GM19025 (cell line): ENCODE data around the gene COG5.
"Not testable (repeated sequence)": the region's sequence is repeated elsewhere in the genome, so short reads cannot be mapped to it uniquely, and the experiment has no call there.

ENCODE experiments used
- ATAC-seq: cut with Tn5 transposase; IDR thresholded peaks from one replicate; pipeline ENCODE4 v1.9.1; 2021; ENCODE audit warnings: mild to moderate bottlenecking, low read depth, moderate library complexity; ENCODE audit not compliant: unreplicated experiment

Gene COG5

DNA sequence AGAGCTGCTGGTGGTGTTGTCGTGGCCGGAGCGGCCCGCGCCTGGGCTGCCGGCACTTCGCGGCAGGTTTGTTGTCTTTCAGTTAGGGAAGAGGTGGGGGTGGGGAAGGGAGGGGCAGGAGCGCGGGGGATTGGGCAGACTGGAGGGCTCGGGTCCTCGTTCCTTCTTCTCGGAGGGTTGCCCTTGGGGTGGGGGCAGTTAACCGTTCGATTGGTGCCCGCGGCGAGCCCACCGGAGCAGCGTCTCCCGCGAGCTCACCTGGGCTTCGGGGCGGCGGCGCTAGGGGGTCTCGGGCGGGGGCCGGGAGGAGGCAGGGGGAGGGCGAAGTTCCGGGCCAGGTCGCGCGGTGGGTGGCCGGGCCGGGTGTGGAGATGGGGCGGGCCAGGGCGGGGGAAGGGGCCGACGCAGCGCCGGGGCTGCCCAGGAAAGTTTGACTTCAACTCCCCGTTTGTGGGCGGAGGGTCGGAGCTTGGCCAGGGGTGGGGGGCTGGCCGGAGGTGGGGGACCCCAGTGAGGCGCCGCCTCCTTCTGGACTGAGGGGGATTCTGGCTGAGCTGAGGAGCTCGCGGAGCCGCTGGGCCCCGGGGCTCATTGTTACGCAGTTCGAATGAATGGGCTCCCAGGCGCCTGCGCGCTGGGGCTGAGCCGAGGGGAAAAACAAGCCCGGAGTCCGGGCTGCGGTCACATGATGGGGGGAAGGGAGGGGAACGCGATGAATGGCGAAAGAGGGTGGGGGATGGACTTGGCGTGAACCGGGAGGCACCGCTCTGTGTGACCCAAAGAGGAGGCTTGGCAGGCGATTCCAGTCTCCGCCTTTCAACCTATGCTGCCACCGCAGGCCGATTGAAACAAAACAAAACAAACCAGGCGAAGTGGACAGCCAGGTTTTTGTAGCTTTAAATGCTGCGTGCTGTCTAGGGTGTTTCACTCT, 394.3 kb downstream of the COG5 start:
- peak; percentile 21 for ATAC-seq

DNA sequence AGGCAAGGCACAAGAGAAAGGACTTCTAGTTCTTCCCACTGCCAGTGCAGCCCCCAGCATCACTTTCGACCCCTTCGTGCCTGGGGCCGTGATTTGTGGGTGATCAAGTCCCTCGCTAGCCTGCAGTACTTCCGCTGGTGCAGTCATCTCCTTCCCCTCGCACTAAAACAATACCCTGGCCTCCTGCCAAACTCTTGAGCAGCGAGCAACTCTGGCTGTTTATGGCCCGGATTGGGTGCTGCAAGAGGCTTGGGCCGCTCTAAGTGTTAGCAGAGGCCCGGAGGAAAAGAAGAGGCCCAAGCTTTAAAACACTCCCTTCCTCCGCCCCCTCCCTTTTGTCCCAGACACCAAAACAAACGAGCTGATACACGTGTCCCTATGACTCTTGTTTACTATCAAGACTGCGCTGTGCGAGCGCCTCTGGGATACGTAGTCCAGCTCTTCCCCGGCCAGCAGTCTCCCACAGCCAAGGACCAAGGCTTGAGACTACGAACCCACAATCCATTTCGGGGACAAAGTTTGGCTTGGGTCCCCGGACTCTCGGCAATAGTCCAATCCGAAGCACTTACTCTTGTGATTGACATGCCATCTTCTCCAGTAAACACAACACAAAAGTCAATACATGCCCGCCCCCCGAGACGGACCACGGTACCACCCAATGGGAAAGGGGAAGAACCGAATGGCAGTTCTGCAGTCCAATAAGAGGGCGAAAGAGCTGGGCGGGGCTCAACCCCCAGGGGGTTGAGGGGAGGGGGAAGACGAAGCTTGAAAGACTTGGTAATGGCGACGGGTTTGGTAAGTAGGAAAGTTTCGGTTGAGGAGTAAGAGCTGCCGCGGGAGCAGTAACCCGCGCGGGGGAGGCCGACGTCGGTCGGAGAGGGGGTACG, 395.2 kb downstream of the COG5 start, which contains the start of gene HBP1:
Gene HBP1 (plus strand): TSS at position 771 of the 887 bp plus-strand sequence. CDS start 10,891 bp downstream, outside the sequence.
- ATAC-seq = peak; percentile 89

DNA sequence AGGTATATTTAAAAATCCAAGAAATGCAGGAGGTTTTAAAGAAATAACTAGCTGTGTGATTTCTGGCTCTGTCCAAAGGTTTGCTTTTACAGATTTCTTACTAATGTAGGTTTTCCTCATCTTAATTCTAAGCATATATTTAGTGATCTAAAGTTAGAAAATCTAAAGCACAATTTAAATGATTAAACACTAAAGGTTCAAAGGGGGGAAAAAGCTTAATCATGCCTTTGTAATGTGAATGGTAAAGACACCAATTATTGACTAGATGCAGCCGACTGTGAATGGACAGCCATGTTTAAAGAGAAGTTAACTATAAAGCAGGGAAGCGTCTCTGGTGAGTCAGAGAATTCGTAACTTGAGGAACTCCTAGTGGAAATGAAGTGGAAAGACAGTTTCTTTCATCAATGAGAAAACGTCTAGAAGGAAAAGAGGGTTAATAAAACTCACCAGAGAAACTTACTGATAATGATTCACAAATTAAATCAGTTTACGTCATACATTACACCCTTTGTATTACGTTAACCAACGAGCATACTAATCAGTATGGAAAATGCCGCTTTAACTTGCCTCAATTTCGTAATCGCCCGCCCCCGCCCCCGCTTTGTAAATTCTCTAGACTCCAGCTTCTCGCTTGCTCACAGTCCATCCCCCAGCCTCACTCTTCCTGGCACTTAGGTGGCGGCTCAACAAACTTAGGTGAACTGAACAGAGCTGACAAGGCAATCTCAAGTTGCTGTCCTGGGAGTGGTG, 396.1 kb downstream of the COG5 start:
- no peak for ATAC-seq

GRCh38 chr7:107166736-107167426, 396.8 kb downstream of the COG5 start:
- no peak for ATAC-seq

DNA sequence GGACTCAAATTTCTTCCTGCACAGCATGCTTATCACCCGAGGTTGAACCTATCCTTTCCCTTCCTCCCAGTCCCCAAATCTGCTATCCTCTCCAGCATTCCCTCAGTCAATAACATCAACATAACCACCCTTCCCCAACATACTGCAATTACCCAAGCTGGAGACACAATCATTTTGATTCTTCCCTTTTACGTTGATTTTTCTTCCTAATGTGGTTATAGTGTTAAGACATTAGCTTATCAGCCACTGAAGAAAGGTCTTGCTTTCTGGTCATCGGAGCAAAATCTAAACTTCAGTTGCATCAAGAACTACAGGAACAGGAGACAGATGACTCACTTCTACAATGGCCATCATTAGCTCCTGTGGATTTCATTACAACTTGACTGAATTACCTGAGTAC, 398.4 kb downstream of the COG5 start:
- no peak for ATAC-seq

GRCh38 chr7:107164092-107164491, 399.6 kb downstream of the COG5 start:
- no peak for ATAC-seq

GRCh38 chr7:107162475-107162874, 401.2 kb downstream of the COG5 start:
- ATAC-seq = no peak

DNA sequence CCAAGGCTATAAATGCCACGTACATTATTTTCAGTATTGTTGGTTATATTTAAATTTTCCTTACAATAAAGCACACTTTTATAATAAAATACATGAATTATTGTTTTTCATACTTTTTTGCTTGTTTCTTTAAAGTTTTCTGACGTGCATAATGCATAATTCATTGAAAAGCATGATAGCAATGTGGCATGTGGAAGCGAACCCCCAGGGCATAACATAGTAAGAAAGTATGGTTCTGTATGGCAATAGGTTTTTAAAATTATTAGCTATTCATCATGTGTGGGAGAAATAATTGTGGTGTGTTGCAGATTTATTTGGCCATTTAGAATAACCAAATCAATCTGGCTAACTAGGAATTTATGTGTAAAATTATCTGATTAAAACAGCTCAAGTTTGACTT, 402.3 kb downstream of the COG5 start:
- ATAC-seq = no peak

- ATAC-seq = no peak
Measured at GRCh38 chr7:107160389-107160788, 403.3 kb downstream of the COG5 start.

DNA sequence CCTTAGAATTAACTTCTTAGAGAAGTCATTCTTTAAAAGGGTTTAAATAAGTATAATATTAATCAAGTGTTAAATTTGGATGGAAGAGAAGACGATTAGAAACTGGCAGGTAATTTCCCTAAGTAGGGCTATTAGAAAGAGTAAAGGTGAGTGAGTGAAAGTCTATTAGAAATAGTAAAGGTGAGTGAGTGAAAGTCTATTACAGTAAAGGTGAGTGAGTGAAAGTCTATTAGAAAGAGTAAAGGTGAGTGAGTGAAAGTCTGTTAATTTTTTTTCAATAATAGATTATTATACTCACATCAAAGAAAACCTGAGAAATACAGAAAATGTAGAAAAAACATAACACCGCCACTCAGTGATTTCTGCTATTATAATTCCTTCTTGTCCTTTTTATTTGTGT, 405.7 kb downstream of the COG5 start:
- no peak for ATAC-seq

- no peak for ATAC-seq
Measured at GRCh38 chr7:107157091-107157490, 406.6 kb downstream of the COG5 start.

DNA sequence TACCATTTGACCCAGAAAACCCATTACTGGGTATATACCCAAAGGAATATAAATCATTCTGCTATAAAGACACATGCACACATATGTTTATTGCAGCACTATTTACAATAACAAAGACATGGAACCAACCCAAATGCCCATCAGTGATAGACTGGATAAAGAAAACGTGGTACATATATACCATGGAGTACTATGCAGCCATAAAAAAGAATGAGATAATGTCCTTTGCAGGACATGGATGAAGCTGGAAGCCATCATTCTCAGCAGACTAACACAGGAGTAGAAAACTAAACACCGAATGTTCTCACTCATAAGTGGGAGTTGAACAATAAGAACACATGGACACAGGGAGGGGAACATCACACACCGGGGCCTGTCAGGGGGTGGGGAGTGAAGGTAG, 408.0 kb downstream of the COG5 start:
- ATAC-seq = not testable (repeated sequence)

- ATAC-seq = no peak
Measured at GRCh38 chr7:107154826-107155225, 408.9 kb downstream of the COG5 start.

- ATAC-seq = no peak
Measured at GRCh38 chr7:107152011-107152410, 411.7 kb downstream of the COG5 start.
